ENCODE data around the gene COL11A1. TPM values are rescaled to one million over a fixed set of nuclear protein-coding genes. Genes with fewer than 3 reads are reported as not detected.

Gene COL11A1
- total and polyA plus RNA-seq, 2 of the 4 experiments (the other 2 are of a cell fraction), result 4.6 to 5.2 TPM

DNA sequence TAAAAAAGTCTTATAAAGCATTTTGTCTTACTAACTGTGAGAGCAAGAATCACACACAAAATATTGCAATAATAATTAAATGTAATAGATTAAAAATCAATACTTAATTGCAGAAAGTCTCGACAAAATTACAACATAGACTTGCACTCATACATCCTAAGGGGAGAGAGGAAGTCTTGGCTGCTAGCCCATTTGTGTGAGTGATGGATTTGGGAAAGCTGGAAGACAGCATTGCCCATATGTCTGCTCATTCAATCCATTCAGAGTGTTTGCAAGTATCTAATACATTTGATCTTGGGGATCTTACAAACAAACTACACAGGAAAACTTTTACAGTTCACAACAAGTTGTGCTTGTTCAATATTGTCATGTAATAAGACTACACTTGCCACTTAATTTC, 140.5 kb downstream of the COL11A1 start:
- no peak overlapping the region for H4K5ac ChIP-seq (ENCODE audit: low read depth, low read length)
- no peak overlapping the region for H2AK9ac ChIP-seq (replicated peaks; ENCODE audit: low read depth, low read length, poor library complexity)
- no peak overlapping the region for H3K56ac ChIP-seq (ENCODE audit: extremely low read depth, insufficient read depth, low read length)
- H4K8ac ChIP-seq (ENCODE audit: low read depth in 2 of 2, low read length in 2 of 2), result no peak overlapping the region
- no CpG with 5 or more reads among the region's 1 CpG for WGBS, 2 experiments (ENCODE audit: extremely low coverage in 2 of 2, insufficient read length in 1 of 2)
- ATAC-seq (ENCODE audit: low read depth), result no peak
- 0 out of 2 replicates have a peak overlapping the region, but pooled peaks have one; percentile 15 for H2BK120ac ChIP-seq (ENCODE audit: low read depth, low read length)
- no peak overlapping the region for H3K4ac ChIP-seq (ENCODE audit: low read depth, low read length)
- intact Hi-C loops (cut with micrococcal nuclease) (no loop called here), dilution Hi-C loops (cut with HindIII; ENCODE audit: low sequenced_read_pairs, unreplicated experiment) (no loop called here), in situ Hi-C loops (cut with MboI; ENCODE audit: low sequenced_read_pairs) (loop anchor here (25.0 kb wide), 1 partner anchor 405 kb away; no protein-coding TSS in a partner anchor)
- H2AFZ ChIP-seq (replicated peaks; ENCODE audit: low read length, poor library complexity), result no peak overlapping the region
- no peak overlapping the region for H3K23ac ChIP-seq (ENCODE audit: low read depth, low read length)
- no peak overlapping the region for H3K18ac ChIP-seq (ENCODE audit: low read depth, low read length)
- H3K27me3 ChIP-seq (ENCODE audit: control insufficient read depth, insufficient read depth, low read length), result no peaks in the 10 kb centered on the region
- H3K27ac ChIP-seq (ENCODE audit: insufficient read depth, low read length), result no peak overlapping the region
- H2BK15ac ChIP-seq (ENCODE audit: low read depth, low read length), result no peak overlapping the region
- no peaks in the 10 kb centered on the region for H3K79me1 ChIP-seq (ENCODE audit: low read depth in 1 of 2, low read length in 2 of 2)
- TF ChIP-seq MAZ (IDR thresholded peaks at IDR 0.05; ENCODE audit: borderline replicate concordance, low read depth, low read length) (no peak), RCOR1 (IDR thresholded peaks at IDR 0.05; ENCODE audit: insufficient replicate concordance, low read length) (no peak), CHD1 (IDR thresholded peaks at IDR 0.05; ENCODE audit: low read depth, low read length) (no peak), NFE2L2 (IDR thresholded peaks at IDR 0.05; ENCODE audit: low read depth, low read length) (no peak), POLR2A (IDR thresholded peaks at IDR 0.05; ENCODE audit: low read depth, low read length) (no peak), RAD21 (IDR thresholded peaks at IDR 0.05; ENCODE audit: low read length) (no peak)
- TF ChIP-seq, protein P1, sequence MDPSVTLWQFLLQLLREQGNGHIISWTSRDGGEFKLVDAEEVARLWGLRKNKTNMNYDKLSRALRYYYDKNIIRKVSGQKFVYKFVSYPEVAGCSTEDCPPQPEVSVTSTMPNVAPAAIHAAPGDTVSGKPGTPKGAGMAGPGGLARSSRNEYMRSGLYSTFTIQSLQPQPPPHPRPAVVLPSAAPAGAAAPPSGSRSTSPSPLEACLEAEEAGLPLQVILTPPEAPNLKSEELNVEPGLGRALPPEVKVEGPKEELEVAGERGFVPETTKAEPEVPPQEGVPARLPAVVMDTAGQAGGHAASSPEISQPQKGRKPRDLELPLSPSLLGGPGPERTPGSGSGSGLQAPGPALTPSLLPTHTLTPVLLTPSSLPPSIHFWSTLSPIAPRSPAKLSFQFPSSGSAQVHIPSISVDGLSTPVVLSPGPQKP (IDR thresholded peaks at IDR 0.05; ENCODE audit: borderline replicate concordance, low read depth, low read length), result no peak
- no peak overlapping the region for H2AK5ac ChIP-seq (ENCODE audit: low read depth, low read length)
- POLR2A ChIA-PET (ENCODE audit: unreplicated experiment), result no interaction called here
- H2BK20ac ChIP-seq (ENCODE audit: low read depth, low read length), result 0 out of 2 replicates have a peak overlapping the region, but pooled peaks have one; percentile 24
- H4K91ac ChIP-seq (ENCODE audit: insufficient read depth, low read depth, low read length), result no peak overlapping the region
- no peaks in the 10 kb centered on the region for H3K9me3 ChIP-seq (ENCODE audit: control insufficient read depth, insufficient read depth, low read length)
- no peak overlapping the region for H3K9ac ChIP-seq (ENCODE audit: low read depth, low read length)
- H2BK5ac ChIP-seq (ENCODE audit: low read depth, low read length, poor library complexity, severe bottlenecking), result no peak overlapping the region
- no peaks in the 10 kb centered on the region for H4K20me1 ChIP-seq (ENCODE audit: insufficient read depth, low read length)
- H3K4me3 ChIP-seq (ENCODE audit: insufficient read depth, low read depth, low read length), result no peak overlapping the region
- no TSS peak for BruUV-seq (replicated peaks)
- H3K14ac ChIP-seq (replicated peaks; ENCODE audit: low read depth, low read length), result no peak overlapping the region
- no peaks in the 10 kb centered on the region for H3K9me1 ChIP-seq (ENCODE audit: insufficient read depth, low read length)
- DNase-seq, result peak; percentile 2
- no peak overlapping the region for H3K4me2 ChIP-seq (ENCODE audit: low read depth, low read length)
- peaks cover 2% of the 10 kb centered on the region; the same call in 1 of the 2 replicates for H3K4me1 ChIP-seq (ENCODE audit: control insufficient read depth, insufficient read depth, low read length)
- H3K36me3 ChIP-seq (ENCODE audit: control insufficient read depth, insufficient read depth, low read length), result no peaks in the 10 kb centered on the region
- CTCF ChIA-PET, result no interaction called here

Data from IMR-90 (cell line).